HG02938 (cell line): ENCODE data around the gene TMEM132D.

Experiments
- ATAC-seq: cut with Tn5 transposase; IDR thresholded peaks from one replicate; pipeline ENCODE4 v1.9.1; 2021; ENCODE audit warnings: mild to moderate bottlenecking, moderate library complexity; ENCODE audit not compliant: unreplicated experiment

The TMEM132D gene

DNA sequence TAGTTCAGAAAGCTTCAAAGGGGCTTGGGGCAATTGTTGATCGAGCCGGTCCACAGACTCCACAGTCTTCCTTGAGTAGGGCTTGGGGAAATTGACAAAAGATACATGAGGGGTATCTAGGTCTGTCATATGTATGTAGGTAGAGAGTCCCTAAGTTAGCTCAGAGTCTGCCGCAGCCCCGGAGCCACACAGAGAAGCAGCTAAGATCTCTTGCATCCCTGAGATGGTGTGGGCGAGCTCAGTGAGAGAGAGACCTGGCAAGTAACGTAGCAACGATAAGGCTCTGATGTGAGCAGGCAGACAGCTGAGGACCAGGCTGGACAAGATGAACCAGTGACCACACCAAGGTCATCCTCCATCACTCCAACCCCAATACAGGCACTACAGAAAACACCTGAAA lies 297.6 kb downstream of the TMEM132D start:
- ATAC-seq = no peak

DNA sequence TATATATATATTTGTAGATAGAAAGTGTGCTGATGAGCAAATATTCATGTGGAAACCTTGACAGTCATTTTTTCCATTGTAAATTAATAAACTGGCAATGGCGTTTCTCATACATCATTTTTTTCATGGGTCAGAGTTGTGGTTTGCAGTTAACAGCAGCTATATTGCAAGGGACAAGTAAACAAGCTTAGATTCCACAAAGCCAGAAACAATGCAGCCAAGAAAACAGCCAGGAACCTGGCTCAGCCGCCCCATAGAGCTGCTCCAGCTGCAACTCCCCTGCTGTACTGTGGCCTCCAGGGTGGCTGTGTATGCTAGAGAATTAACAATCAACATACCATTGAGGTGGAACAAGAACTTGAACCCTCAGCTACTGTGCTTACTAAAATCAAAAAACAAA lies 298.2 kb downstream of the TMEM132D start:
- ATAC-seq = no peak

DNA sequence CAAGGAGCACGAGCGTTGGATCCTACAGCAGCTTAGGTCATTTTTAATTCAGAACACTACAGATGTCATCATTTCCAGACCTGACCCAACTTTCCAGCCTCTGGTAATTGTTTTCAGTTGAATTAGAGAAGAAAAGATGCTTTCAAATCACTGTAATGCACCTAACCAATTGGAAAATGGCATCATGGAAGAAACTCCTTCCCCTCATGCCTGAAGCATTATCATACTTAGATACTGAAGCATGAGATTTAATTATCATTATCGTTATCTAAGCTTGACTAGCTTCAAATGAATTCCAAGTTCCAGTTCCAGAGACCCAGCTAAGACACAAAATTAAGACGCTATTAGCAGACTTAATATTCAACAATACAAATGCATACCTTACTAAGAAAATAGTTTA lies 299.3 kb downstream of the TMEM132D start:
- no peak for ATAC-seq

DNA sequence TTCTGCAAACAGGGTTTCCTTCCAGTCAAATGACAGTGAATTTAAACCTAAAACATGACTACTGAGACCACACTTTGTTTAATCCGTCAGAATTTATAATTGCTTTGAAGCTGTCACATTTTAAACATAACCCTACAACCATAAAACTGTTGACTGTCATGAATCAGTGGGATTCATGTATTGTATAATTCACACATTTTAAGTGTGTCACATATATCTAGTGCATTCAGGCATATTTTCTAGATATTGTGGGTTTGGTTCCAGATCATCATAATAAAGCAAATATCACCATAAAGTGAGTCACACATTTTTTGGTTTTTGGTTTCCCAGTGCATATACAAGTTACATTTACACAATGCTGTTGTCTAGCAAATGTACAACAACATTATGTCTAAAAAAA lies 304.4 kb downstream of the TMEM132D start:
- no peak for ATAC-seq

DNA sequence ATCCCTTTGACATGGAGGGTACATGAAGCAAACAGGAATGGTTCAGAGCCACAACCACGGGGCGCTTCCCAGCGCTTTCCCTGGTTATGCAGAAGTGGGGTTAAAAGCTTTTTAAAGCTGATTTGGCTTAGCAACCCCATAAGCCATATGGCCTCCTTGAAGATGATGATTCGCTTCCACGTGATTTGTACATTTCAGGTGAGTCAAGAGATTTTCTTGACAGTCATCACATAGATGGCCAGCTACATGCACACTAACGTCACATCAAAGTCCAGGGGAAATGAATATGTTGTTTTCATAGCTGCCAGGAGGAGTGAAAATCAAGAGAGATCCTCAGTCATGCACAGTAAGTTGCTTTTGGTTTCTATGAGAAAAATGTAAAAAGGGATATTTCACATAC lies 309.7 kb downstream of the TMEM132D start:
- ATAC-seq = no peak

DNA sequence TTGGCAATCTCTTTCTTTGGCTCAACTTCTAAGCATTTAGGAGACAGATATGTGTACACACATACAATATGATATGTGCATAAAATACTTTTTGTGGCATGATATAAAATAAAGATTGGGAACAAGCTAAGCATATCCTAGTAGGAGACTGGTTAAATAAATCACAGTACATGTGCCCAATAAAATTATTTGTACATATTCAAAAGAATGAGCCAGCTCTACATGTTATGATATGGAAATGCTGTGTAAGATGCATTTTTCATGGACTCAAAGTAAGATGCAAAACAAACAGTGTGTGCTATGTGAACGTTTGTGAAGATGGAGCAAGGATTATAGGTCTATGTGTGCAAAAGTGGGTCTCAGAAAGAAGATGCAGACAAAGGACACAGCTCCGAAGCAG lies 311.4 kb downstream of the TMEM132D start:
- ATAC-seq = no peak

DNA sequence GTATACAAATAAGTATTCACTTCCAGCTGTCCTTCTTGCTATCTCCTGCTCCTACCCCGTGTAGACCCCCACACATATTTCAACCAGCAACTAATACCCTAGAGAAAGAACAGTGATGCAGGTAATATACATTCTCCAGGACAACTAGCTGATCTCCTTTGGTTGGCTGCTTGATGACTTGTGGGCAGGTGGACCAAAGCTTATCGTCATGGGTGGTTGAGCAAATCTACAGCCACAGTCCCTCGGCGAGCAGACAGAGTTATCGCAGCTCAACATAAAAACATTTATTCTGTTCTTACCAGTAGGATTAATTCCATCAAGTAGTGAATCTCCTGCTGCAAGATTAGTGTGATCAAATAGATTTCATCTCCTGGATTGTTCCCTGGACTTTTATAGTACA lies 314.3 kb downstream of the TMEM132D start:
- no peak for ATAC-seq

DNA sequence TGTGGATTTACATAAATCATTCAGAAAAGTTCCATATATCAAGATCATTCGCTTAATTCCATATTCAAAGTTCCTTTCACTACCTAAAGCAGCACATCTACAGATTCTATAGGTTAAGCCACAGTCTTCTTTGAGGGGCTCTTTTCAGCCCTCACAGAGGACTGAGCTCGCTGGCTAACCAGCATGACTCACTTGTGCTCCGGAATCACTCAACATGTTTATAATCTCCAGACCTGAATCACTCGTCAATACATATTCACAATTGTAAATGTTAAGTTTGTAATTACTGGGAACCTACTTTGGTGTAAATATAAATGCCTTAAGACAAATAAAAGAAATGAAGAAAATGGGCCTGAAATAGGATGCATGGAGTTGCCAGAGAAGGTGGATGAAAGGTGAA lies 315.7 kb downstream of the TMEM132D start:
- no peak for ATAC-seq

DNA sequence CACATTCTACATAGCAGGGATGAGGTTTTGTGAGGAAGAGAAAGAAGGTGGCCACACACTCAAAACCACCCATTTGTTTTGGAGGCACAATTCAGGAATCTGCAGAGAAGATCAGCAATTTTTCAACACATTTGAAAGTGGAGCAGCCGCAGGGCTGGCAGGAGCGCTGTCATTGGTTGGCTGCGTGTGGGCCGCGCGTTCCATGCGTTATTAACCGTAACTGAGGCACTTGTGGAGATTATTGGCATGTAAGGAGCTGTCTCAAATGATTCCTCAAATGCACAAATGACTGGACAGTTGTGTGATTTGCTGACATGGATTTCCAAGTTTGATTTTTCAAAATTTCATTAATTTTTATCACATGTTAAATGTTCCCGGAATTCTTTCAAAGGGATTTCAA lies 318.5 kb downstream of the TMEM132D start:
- no peak for ATAC-seq

DNA sequence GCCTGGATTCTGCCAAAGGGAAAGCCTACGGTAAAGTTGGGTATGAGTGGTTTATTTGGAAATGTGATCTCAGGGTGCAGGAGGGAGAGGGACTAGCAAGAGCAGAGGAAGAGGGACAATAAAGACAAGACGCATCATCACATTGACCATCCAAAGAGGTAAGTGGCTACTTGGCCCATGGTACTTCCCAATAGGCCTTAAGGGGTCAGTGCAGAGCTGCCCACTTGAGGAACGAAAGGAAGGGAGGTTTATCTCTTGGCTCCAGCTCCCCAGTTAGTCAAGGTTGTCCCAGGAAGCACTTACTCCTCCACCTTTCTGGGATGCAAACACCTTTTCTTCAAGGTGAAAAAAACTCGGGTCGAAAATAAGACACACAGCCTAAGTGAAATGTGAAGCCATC lies 323.9 kb downstream of the TMEM132D start:
- no peak for ATAC-seq

DNA sequence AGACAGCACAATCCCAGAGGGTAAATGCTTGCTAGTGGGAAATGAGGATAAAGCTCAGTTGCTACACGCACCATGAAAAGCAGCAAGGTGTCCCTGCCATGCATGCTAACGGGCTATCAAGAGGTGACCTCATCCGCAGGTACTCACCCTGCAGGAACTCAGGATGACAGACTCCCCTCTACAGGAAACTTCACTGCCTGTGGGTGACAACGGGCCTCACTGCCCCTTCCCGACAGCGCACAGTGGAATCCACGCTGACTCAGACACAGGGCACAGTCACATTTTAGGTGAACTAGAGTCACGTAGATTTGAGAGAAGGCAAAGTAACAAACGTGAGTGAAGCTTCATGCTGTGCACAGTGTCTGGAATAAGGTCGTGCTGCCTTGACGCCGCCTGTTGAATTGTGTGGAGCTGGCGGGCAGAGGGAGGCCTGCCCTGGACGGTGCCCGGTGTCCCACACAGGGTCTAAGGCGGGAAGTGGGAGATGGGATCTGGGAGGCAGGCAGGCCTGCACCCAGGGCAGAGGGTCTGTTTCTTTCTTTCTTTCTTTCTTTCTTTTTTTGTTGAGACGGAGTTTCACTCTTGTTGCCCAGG lies 331.8 kb downstream of the TMEM132D start:
- ATAC-seq = no peak

DNA sequence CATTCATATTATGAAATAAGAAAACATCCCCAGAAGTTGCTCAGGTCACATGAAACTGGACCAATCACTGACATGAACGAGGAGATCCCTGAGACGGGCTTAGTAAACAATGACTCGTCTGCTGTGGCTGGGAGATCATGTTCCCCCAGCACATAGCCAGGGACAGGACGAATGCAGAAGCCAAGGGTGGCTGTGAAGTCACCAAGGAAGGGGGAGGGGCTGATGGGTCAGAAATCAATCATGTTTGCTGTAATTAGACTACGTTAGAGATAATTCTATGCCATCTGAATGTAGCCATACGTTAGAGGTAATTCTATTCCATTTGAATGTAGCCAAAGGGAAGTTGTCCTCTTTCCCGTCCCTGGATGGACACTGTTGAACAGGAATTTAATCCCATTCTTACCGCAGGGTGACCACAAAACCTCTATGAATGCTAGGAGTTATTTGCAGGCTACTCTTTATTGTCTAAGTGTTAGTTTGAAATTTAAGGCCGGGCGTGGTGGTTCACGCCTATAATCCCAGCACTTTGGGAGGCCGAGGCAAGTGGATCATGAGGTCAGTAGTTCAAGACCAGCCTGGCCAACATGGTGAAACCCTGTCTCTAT lies 332.9 kb downstream of the TMEM132D start:
- no peak for ATAC-seq

DNA sequence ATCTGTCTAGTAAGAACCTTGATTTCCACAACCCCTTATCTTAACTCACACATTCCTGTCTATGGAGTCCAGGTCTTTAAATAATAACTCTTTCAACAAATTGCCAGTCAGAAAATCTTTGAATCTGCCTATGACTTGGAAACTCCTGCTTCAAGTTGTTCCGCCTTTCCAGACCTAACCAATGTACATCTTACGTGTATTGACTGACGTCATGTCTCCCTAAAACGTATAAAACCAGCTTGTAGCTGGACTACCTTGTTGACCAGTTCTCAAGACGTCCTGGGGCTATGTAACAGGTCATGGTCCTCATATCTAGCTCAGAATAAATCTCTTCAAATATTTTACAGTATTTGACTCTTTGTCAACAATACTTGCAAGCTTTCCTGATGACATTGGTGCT lies 337.0 kb downstream of the TMEM132D start:
- no peak for ATAC-seq

DNA sequence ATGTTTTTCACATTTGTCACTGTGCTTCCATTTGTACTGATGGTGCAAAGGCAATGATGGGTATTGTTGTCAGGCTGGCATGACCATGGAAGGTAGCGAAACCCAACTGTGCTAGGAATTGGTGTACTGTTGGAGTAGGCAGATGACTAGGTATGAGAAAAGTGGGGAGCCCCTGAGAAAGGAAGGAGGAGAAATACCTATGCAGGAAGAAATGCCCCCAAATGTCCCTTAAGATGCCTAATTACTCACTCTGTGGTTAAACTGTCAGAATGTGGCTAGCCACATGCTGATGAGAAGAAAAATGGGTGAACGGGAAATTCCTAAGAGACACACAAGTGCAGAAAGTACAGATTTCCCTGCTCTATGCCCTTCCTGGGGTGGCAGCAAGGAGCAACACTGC lies 339.1 kb downstream of the TMEM132D start:
- ATAC-seq = no peak

DNA sequence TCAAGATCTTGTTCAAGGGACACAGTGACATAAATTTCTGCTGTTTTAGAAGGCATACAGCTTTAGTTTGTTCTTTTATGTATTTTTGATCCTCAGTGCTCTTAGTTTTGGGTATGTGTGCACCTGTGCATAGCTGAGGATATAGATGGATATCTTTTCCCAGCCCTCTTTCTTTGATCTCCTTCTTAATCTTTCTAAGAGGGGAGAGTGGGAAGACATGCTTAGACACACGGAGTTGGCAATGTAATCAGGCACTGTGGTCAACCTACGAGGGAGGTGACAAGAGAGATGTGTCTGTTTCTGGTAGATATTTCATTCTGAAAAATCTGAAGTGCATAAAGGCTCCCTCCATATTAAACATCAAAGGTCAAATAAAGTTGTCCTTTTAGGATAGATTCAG lies 340.6 kb downstream of the TMEM132D start:
- ATAC-seq = no peak

DNA sequence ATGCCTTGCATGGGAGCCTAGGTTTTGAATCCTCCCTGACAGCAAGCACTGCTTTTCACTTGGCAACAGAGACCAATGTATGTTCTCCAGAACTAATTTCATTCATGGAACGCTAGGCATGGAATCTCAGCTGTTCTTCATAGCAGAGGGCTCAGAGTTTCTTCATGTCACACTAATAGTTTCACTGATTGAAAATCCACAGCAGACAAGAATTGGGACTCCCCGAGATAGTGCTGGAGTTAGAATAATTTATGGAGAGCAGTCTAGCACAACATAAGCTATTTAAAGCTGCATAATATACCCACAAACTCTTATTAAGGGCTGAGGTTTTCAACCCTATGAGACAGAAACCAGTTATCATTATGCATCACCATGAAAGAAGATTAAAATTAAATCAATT lies 342.5 kb downstream of the TMEM132D start:
- ATAC-seq = no peak

DNA sequence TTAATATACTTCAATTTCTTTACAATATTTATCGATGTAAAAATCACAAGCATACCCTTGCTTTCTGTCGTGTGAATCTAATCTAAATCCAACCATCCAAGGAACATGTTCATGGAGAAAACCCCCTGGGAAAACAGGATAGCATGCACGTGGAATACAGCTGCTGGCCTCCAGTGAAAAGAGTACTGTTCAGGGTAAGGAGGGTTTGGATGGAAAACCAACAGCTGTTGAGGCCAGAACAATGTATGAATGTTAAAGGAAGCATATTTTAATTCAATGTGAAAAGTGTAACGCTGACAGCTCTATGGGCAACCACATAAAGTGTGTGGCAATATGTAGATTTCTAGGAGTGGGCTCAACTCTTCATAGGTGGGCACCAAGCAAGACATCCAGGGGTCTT lies 344.0 kb downstream of the TMEM132D start:
- no peak for ATAC-seq

DNA sequence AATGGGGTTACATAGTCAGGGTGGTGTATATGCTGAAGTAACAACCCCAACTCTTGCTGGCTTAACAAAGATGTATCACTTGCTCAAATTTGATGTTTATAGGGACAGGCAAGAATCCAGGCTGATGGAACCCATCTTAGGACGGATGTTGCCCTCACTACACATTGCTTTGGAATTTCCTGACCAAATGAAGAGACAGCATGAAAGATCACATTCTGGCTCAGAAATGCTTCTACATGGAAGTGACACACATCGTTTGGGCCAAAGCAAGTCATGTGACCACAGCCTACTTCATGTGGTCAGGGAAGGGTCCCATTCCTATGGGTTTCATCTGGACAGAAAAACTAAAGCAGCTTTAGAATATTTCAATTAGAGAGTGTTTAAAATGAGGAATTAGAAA lies 345.8 kb downstream of the TMEM132D start:
- ATAC-seq = no peak

DNA sequence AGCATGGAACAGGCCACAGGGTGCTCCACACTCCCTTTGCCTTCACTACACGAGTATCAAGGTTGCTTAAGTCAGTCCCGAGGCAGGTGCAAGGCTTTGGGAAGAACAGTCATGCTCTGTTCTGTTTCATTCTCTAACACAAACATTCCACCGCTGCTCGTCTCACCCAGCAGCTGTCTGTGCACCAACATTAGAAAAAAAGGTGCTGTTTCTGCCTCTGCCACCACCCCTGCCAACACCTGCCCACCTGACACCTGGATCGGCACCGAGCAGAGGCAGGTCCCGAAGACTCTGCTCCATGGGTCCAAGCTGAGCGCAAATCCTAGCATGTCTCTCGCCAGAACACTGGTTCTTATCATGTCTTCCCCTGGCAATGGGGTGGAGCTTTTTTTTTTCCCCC lies 347.7 kb downstream of the TMEM132D start:
- ATAC-seq = no peak

DNA sequence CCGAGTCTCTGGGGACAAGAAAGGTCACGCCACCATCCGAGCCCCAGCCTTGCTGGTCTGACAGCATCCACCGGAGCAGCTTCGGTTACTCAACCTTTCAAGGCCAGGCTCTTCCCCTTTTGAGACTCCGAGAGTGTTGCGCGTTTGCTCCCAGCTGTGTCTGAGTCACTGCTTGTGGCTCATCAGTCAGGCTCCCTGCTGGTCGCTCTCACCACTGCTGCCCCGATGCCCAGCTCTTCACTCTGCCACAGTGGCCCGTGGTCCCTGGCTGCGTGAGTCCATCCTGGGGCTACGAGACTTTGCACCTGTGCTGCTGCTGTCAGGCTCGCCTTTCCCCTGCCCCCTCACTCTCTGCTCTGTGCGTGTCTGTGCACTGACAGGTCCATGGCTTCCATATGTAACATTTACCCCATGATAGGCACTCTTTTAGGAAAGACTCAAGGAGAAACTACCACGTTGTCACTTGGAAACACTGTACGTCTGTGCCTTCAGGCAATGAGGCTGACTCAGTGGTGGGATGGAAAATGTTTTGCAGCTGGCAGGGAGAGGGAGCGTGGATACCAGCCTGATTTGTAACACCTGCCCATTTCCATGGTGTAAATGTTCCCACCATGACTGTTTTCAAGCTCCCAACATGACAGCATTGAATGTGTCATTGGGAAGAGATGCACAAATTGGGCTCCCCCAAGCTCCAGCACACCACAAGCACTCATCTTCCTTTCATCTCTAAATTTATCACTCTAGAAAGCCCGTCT lies 350.7 kb downstream of the TMEM132D start:
- no peak for ATAC-seq

DNA sequence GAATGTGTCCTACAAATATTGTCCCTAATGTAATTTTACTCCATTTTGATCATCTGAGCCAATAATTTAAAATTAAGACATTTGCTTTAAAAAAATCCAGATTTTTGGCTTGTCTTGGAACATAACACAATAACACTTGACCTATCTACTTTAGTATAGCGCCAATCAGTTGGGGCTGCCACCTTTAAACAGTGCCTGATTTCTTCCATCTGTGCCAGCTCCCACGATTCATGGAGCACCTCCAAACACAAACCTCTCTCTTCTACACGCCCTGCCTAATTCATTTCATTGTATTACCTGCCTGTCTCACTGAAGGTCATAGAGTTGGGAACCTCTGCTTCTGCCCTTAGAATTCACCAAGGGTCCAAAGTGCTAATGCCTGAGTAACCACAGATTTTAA lies 352.4 kb downstream of the TMEM132D start:
- no peak for ATAC-seq

DNA sequence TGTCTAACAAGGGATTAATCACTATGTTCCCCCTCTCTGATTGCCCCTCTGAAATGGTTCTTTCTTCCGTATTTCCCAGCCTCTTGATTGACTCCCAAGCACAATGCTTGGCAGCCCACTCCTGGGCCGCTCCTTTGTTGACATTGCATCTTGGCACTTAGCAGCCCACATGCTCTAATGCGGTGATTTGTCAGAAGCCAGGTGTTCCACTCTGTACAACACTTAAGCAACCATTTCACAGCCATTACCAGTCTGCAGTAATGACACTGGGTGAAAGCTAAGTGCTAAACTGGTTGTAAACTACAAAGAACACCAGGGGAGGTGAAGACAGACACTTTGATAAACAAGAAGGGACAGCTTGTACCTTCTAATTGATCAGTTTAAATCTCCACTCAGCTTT lies 353.5 kb downstream of the TMEM132D start:
- no peak for ATAC-seq

DNA sequence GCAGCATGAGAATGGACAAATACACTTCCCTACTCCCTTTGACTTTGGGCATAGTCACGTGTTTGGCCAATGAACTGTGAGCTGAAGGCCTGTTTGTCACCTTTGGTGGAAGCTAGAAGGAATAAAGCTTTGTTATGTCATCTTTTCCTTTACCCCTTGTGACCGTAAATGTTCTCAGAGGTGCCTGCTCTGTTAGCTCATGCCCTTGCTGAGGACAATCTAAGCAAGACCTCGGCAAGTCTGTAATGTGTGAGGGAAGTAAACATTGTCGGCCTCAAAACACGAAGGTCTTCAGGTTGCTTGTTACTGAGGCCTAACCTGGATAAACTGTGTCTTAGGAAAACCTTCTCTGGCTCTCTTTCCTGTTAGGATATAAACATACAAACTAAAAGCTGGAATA lies 354.2 kb downstream of the TMEM132D start:
- ATAC-seq = no peak
